Activated T-helper 1 cell treated with Interleukin-2 at 50 U/mL for 16 hours (primary cell): ENCODE data around the gene CDK4.
"Not testable (repeated sequence)": the region's sequence is repeated elsewhere in the genome, so short reads cannot be mapped to it uniquely, and the experiment has no call there.

ENCODE experiments used
- DNase-seq: peaks from one replicate; pipeline ENCODE4 v3.0.0-alpha.2; 2020; ENCODE audit warnings: low read depth

CDK4 gene

GRCh38 chr12:57751788-57752667, at the start of gene CDK4:
Gene CDK4 (minus strand): TSS chr12:57752310. CDS start chr12:57751717, 593 bp downstream.
- peak; percentile 98 for DNase-seq

- DNase-seq: no peak
Measured at GRCh38 chr12:57800965-57801364, 48.9 kb upstream of the CDK4 start.

GRCh38 chr12:57797933-57798332, 45.8 kb upstream of the CDK4 start:
- DNase-seq: no peak

- DNase-seq: no peak
Measured at GRCh38 chr12:57796996-57797395, 44.9 kb upstream of the CDK4 start.

- DNase-seq: no peak
Measured at GRCh38 chr12:57795354-57795753, 43.2 kb upstream of the CDK4 start.

GRCh38 chr12:57793920-57794319, 41.8 kb upstream of the CDK4 start:
- DNase-seq: no peak

- no peak for DNase-seq
Measured at GRCh38 chr12:57783861-57784260, 31.8 kb upstream of the CDK4 start.

GRCh38 chr12:57783466-57783801, 31.3 kb upstream of the CDK4 start:
- DNase-seq: no peak

GRCh38 chr12:57782608-57783465, 30.7 kb upstream of the CDK4 start, which contains the start of gene TSFM:
Gene TSFM (plus strand): TSS chr12:57782787. CDS start chr12:57782802, 15 bp downstream.
- DNase-seq: peak; percentile 93

GRCh38 chr12:57782243-57782607, 30.1 kb upstream of the CDK4 start:
- no peak for DNase-seq

GRCh38 chr12:57781801-57782200, 29.7 kb upstream of the CDK4 start:
- no peak for DNase-seq

- DNase-seq: no peak
Measured at GRCh38 chr12:57781244-57781643, 29.1 kb upstream of the CDK4 start.

GRCh38 chr12:57780284-57780897, 28.3 kb upstream of the CDK4 start:
- no peak for DNase-seq

- DNase-seq: no peak
Measured at GRCh38 chr12:57779736-57780135, 27.6 kb upstream of the CDK4 start.

GRCh38 chr12:57777911-57778310, 25.8 kb upstream of the CDK4 start:
- DNase-seq: no peak

GRCh38 chr12:57777367-57777766, 25.3 kb upstream of the CDK4 start:
- no peak for DNase-seq

- no peak for DNase-seq
Measured at GRCh38 chr12:57776247-57776587, 24.1 kb upstream of the CDK4 start.

- DNase-seq: no peak
Measured at GRCh38 chr12:57775563-57776246, 23.6 kb upstream of the CDK4 start.

- DNase-seq: no peak
Measured at GRCh38 chr12:57775044-57775443, 22.9 kb upstream of the CDK4 start.

GRCh38 chr12:57774634-57775033, 22.5 kb upstream of the CDK4 start:
- not testable (repeated sequence) for DNase-seq

- DNase-seq: no peak
Measured at GRCh38 chr12:57772429-57773322, 20.6 kb upstream of the CDK4 start, which contains the start of gene EEF1AKMT3. Gene EEF1AKMT3 (plus strand): TSS chr12:57772614. CDS start chr12:57772725, 111 bp downstream.
